ENCODE measurements around the gene PSMD12. TPM values are rescaled to one million over a fixed set of nuclear protein-coding genes. Genes with fewer than 3 reads are reported as not detected.

PSMD12 gene
- total RNA-seq, 1 experiment from 2014 or later: 93.1 TPM

DNA sequence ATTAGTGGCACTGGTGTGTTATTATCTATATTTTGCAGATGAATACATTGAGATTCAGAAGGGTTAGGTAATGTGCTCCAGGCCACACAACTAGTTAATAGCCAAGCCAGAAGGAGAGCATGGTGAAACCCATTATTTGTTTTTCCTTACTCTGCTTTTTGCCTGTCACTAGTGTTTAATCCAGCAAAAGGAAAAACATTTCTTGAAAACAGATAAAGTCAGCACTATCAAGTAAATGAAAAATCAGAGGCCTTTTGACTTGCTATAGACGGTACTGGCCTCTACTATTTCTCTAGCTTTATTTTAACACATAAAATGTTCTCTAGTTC, 15.5 kb upstream of the PSMD12 start:
- Mint-ChIP-seq H3K4me1 (ENCODE audit: insufficient read depth, unreplicated experiment) (peaks cover 6% of the 10 kb centered on the region), H3K36me3 (ENCODE audit: insufficient read depth, unreplicated experiment) (no peaks in the 10 kb centered on the region), H3K27me3 (ENCODE audit: insufficient read depth, unreplicated experiment) (no peaks in the 10 kb centered on the region), H3K4me3 (ENCODE audit: unreplicated experiment) (no peak overlapping the region), H3K9me3 (ENCODE audit: unreplicated experiment) (no peaks in the 10 kb centered on the region), H3K27ac (ENCODE audit: low read depth, unreplicated experiment) (peak overlapping the region; percentile 63)
- ChIA-PET CTCF (interaction anchor here (1.0 kb wide), 1 partner anchor 93 kb away, joined by 8 read pairs; no protein-coding TSS in a partner anchor), POLR2A (interaction anchor here (0.6 kb wide), 1 partner anchor 9 kb away, joined by 3 read pairs; no protein-coding TSS in a partner anchor)
- TF ChIP-seq, protein P1, sequence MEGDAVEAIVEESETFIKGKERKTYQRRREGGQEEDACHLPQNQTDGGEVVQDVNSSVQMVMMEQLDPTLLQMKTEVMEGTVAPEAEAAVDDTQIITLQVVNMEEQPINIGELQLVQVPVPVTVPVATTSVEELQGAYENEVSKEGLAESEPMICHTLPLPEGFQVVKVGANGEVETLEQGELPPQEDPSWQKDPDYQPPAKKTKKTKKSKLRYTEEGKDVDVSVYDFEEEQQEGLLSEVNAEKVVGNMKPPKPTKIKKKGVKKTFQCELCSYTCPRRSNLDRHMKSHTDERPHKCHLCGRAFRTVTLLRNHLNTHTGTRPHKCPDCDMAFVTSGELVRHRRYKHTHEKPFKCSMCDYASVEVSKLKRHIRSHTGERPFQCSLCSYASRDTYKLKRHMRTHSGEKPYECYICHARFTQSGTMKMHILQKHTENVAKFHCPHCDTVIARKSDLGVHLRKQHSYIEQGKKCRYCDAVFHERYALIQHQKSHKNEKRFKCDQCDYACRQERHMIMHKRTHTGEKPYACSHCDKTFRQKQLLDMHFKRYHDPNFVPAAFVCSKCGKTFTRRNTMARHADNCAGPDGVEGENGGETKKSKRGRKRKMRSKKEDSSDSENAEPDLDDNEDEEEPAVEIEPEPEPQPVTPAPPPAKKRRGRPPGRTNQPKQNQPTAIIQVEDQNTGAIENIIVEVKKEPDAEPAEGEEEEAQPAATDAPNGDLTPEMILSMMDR (IDR thresholded peaks at IDR 0.05; ENCODE audit: unreplicated experiment): no peak
- intact Hi-C loops (cut with micrococcal nuclease): no loop called here
- no peak for DNase-seq (ENCODE audit: unreplicated experiment)
- BruUV-seq (replicated peaks): no TSS peak

DNA sequence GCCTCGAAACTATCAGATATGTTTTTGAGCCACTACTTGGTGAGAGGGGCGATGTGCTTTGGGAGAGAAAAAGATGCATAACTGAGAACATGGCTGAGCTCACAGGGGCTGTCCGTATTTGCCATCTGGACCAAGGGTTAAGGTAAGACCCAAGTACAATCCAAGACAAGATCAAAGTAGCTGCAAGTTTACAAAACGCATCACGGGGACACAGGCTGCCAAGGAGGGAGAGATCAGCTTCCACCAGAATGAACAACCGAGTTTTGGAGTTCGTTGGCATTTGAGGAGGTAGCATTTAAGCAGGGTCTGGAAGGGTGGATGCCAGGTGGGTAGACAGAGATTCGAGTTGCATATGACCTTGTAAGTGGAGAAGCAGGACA, 12.9 kb upstream of the PSMD12 start:
- Mint-ChIP-seq H3K9me3 (ENCODE audit: unreplicated experiment) (no peaks in the 10 kb centered on the region), H3K4me1 (ENCODE audit: insufficient read depth, unreplicated experiment) (peaks cover 13% of the 10 kb centered on the region), H3K4me3 (ENCODE audit: unreplicated experiment) (peak overlapping the region; percentile 75), H3K36me3 (ENCODE audit: insufficient read depth, unreplicated experiment) (no peaks in the 10 kb centered on the region), H3K27ac (ENCODE audit: low read depth, unreplicated experiment) (peak overlapping the region; percentile 44), H3K27me3 (ENCODE audit: insufficient read depth, unreplicated experiment) (no peaks in the 10 kb centered on the region)
- ChIA-PET CTCF (interaction anchor here (0.5 to 6.6 kb wide), 34 partner anchors 10 to 957 kb away, joined by 3 to 91 read pairs (median 4); partner anchors contain the start of gene PSMD12), POLR2A (interaction anchor here (0.5 to 4.2 kb wide), 8 partner anchors 11 to 308 kb away, joined by 3 to 40 read pairs (median 5); no protein-coding TSS in a partner anchor)
- intact Hi-C loops (cut with micrococcal nuclease): loop anchor here (2.0 to 10.0 kb wide), 3 partner anchors 224 to 336 kb away; partner anchors contain the start of gene NOL11
- no peak for DNase-seq (ENCODE audit: unreplicated experiment)
- TF ChIP-seq, protein P1 (IDR thresholded peaks at IDR 0.05; ENCODE audit: unreplicated experiment): no peak
- TSS peak; percentile 28 for BruUV-seq (replicated peaks)

DNA sequence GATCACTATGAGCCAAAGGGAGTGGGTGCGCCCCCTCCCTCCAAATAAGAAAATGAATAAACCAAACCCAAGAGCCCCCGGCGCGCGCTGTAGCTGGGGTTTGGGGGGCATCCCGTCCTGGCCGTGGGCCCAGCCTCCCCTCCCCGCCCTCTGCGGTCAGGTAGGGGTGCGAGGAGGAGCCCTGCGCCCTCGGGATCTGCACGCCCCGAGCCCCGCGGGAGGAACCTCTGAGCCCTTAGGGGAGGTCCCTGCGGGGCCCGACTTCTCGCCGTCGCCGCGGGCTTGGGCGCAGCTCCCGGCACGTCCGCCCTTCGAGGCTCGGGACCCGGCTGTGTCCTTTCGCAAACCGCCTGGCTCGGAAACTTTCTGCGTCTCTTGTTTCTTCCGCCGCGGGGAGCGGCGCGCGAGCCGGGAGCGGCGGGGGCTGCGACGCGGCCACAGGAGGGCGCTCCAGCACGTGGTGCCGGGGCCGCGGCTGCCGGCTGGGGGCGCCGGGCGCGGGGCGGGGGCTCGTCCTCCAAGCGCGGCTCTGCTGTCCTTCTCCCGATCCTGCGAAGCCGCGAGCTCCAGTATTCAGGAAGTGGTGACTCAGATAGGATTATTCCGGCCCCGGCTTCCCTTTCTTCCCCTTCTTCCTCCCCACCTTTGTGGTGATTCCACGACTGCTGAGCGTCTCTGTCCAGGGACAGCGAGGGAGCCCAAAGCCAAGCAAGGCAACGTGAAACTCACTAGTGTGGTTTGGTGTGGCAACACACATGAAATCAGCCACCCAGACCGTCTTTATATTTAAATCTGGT, 12.3 kb upstream of the PSMD12 start:
- H3K4me1 Mint-ChIP-seq (ENCODE audit: insufficient read depth, unreplicated experiment): peaks cover 14% of the 10 kb centered on the region
- TF ChIP-seq, protein P1 (IDR thresholded peaks at IDR 0.05; ENCODE audit: unreplicated experiment): peak; percentile 72
- intact Hi-C loops (cut with micrococcal nuclease): loop anchor here (1.0 to 10.0 kb wide), 5 partner anchors 97 to 336 kb away; partner anchors contain the start of gene NOL11
- DNase-seq (ENCODE audit: unreplicated experiment): peak; percentile 81
- H3K4me3 Mint-ChIP-seq (ENCODE audit: unreplicated experiment): peak overlapping the region; percentile 75
- no peaks in the 10 kb centered on the region for H3K36me3 Mint-ChIP-seq (ENCODE audit: insufficient read depth, unreplicated experiment)
- TSS peak; percentile 70 for BruUV-seq (replicated peaks)
- POLR2A ChIA-PET: interaction anchor here (0.6 to 5.6 kb wide), 14 partner anchors 12 to 339 kb away, joined by 3 to 54 read pairs (median 4); partner anchors contain the start of genes NOL11 and PSMD12
- CTCF ChIA-PET: interaction anchor here (0.5 to 6.6 kb wide), 42 partner anchors 10 to 956 kb away, joined by 3 to 91 read pairs (median 4); partner anchors contain the start of gene PSMD12
- peak overlapping the region; percentile 44 for H3K27ac Mint-ChIP-seq (ENCODE audit: low read depth, unreplicated experiment)
- no peaks in the 10 kb centered on the region for H3K9me3 Mint-ChIP-seq (ENCODE audit: unreplicated experiment)
- no peaks in the 10 kb centered on the region for H3K27me3 Mint-ChIP-seq (ENCODE audit: insufficient read depth, unreplicated experiment)

Data from MCF 10A (cell line).